Erythroblast (primary cell): Measurements from ENCODE around the gene MOCS1.

Experiments used
- GATA1 ChIP-seq: IDR thresholded peaks from 2 replicates; pipeline ENCODE4 v1.6.1; 2011; ENCODE audit warnings: low read depth, mild to moderate bottlenecking, control low read depth, low read length, moderate library complexity
- POLR2A ChIP-seq: IDR thresholded peaks from 2 replicates; pipeline ENCODE4 v1.6.1; 2011; ENCODE audit warnings: mild to moderate bottlenecking, low read length

- no peak for TF ChIP-seq POLR2A
- TF ChIP-seq GATA1: no peak
Measured at GRCh38 chr6:39925931-39926290, 8.4 kb downstream of the MOCS1 start.
